Measurements from ENCODE around the gene AKAP12.
"Not testable (repeated sequence)": the region's sequence is repeated elsewhere in the genome, so short reads cannot be mapped to it uniquely, and the experiment has no call there.

AKAP12 gene

DNA sequence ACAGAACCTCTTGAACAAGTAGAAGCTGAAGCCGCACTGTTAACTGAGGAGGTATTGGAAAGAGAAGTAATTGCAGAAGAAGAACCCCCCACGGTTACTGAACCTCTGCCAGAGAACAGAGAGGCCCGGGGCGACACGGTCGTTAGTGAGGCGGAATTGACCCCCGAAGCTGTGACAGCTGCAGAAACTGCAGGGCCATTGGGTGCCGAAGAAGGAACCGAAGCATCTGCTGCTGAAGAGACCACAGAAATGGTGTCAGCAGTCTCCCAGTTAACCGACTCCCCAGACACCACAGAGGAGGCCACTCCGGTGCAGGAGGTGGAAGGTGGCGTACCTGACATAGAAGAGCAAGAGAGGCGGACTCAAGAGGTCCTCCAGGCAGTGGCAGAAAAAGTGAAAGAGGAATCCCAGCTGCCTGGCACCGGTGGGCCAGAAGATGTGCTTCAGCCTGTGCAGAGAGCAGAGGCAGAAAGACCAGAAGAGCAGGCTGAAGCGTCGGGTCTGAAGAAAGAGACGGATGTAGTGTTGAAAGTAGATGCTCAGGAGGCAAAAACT lies 111.5 kb downstream of the AKAP12 start:
- DNase-seq: no peak

DNA sequence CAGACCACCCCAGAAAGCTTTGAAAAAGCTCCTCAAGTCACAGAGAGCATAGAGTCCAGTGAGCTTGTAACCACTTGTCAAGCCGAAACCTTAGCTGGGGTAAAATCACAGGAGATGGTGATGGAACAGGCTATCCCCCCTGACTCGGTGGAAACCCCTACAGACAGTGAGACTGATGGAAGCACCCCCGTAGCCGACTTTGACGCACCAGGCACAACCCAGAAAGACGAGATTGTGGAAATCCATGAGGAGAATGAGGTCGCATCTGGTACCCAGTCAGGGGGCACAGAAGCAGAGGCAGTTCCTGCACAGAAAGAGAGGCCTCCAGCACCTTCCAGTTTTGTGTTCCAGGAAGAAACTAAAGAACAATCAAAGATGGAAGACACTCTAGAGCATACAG lies 112.0 kb downstream of the AKAP12 start:
- no peak for DNase-seq

DNA sequence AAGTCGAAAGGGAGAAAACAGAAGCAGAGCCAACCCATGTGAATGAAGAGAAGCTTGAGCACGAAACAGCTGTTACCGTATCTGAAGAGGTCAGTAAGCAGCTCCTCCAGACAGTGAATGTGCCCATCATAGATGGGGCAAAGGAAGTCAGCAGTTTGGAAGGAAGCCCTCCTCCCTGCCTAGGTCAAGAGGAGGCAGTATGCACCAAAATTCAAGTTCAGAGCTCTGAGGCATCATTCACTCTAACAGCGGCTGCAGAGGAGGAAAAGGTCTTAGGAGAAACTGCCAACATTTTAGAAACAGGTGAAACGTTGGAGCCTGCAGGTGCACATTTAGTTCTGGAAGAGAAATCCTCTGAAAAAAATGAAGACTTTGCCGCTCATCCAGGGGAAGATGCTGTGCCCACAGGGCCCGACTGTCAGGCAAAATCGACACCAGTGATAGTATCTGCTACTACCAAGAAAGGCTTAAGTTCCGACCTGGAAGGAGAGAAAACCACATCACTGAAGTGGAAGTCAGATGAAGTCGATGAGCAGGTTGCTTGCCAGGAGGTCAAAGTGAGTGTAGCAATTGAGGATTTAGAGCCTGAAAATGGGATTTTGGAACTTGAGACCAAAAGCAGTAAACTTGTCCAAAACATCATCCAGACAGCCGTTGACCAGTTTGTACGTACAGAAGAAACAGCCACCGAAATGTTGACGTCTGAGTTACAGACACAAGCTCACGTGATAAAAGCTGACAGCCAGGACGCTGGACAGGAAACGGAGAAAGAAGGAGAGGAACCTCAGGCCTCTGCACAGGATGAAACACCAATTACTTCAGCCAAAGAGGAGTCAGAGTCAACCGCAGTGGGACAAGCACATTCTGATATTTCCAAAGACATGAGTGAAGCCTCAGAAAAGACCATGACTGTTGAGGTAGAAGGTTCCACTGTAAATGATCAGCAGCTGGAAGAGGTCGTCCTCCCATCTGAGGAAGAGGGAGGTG lies 112.9 kb downstream of the AKAP12 start:
- DNase-seq: no peak

DNA sequence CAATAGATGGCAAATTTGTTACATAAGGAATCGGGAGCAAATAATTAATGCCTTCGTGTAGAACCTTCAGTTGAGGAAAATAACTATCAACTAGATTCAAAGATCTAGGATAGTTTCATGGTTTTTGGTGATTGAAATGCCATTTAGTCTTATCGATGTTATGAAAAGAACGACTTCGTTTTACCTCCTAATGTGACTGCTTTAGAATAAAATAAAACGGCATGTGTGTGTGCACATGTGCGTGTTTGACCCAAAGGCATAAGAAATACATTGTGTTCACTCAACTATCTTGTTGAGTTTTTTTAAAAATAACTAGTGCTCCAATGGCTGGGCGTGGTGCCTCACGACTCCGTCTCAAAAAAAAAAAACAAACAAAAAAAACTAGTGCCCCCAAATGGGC lies 114.0 kb downstream of the AKAP12 start:
- no peak for DNase-seq

DNA sequence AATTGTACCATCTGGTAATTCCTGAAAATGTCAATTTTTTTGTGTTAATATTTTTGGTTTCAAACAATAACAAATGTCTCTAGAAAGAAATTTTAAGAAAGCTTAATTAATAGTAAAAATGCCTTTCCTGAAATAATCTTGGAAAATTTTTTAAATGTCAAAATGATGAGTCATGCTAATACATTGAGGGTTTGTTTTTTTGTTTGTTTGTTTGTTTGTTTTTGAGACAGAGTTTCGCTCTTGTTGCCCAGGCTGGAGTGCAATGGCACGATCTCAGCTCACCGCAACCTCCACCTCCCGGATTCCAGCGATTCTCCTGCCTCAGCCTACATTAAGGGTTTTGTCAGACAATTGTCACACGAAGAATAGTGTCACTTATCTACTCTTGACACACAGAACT lies 117.2 kb downstream of the AKAP12 start:
- DNase-seq: not testable (repeated sequence)

DNA sequence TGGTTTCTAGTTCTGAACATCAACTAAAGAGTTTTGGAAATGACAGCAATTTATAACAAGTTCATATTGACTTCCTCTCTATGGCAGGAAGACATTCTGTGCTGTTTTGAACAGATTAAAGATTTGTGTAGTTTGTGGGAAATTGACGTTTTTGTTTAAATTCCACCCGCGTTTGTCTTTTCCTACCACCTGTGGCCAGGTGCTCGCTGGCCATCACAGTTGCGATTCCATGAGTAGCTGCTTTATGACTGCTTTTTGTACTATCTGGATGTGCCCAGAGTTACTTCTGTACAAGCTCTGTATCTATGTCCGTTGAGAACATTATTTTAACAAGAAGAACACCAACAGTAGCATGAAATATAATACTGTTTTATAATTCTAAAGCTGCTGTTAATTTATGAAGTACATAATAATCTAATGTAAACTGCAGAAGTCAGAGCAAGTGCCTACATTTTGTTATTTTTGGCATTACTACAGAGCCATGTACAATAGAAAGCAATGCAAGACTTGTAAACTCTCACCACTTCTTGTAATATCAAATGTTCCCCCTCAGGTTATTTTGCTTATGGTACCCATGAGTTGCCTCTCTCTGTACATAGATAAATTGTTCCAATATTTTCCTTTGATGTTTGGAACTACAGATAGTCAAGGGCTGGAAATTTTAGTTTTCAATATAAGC lies 118.1 kb downstream of the AKAP12 start:
- DNase-seq: no peak

DNA sequence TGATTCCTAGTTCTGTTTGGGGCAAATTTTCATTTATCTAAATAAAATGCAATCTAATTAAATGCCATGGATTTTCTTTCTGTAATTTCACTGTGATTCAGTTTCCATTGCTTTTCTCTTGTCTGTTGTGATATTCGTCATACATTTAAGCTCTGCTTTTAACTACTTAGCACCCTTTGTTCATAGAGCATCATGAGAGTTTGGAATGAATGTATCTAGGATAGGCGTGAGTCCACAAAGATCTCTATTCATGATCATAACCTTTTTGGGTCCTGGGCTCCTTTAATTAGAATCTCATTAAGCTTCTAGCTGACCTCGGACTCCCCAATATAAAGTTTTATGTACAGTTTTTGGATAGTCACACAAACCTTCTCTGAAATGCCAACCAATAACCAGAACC lies 118.7 kb downstream of the AKAP12 start:
- no peak for DNase-seq

DNA sequence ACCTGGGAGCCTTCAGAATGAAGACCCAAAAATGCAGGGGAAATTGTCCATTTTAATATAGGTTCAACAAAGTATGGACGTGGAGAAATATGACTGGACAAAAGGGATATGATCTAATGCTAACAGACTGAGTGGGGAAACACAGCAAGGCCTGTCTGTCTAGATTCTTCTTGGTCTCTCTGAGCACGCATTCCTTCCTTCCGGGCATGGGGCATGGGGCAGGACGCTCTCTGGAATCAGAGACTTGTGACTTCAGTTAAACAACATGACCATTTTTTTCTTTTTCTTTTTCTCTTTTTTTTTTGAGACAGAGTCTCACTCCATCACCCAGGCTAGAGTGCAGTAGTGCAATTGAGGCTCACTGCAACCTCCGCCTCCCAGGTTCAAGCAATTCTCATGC lies 119.7 kb downstream of the AKAP12 start:
- DNase-seq: no peak

DNA sequence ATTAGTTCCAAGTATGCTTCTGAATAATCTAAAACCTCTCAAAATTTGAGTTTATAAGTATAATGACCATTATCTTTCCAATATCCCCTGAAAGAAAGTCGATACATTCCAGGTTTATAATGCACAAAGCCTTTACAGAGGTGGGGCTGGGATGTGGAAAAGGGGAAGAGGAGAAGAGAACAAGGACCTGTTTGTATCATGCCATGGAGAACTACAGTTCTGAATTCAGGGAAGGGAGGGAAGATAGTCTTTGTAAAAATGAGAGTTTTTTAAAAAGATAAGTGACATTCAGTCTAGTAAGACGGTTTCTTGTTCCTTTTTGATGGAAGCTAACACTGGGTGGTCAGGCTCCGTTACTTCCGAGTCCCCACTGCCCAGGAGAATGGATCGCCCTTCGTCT lies 125.5 kb downstream of the AKAP12 start:
- DNase-seq: no peak

DNA sequence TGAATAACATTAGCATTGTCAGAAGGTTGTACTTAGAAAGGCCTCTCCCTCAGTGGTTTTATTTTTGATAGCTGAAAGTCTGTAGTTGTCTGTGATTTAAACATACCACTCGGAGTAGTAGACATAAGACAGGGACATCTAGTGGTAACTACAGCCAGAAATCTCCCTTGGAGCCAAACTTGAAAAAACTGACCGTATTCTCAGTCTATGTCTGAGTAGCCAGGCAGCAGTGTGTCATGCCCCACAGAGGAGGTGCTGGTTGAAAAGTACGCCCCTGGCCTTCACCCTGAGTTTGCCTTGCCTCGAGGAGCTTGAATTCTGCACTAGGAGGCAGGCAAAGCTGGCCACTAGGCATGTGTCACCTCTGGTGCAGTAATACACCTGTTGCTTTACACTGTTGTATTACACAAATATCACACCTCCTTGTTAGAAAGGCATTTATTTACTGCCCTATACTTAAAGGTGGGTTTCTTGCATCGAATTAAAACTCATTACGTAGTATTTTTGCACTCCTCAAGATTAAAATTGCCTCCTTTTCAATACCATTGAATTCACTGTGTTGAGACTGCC lies 130.8 kb downstream of the AKAP12 start:
- DNase-seq: no peak

DNA sequence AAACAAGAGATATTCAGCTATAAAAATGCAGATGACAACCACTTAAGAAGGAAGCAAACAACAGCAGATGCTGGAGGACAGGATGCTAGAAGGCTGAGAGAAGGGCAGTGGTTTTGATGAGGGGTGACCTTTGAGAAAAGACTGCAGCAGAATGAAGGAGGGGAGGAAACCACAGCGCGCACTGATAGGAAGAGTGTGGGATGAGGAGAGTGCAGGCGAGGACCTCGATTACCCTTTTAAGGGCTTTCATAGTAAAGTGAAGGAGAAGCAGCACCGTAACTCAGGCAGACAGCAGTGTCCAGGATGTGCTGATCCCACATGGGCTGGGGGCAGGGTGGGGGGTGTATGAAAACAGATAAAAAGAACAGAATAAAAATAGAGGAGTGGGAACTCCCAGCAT lies 132.4 kb downstream of the AKAP12 start:
- DNase-seq: no peak

DNA sequence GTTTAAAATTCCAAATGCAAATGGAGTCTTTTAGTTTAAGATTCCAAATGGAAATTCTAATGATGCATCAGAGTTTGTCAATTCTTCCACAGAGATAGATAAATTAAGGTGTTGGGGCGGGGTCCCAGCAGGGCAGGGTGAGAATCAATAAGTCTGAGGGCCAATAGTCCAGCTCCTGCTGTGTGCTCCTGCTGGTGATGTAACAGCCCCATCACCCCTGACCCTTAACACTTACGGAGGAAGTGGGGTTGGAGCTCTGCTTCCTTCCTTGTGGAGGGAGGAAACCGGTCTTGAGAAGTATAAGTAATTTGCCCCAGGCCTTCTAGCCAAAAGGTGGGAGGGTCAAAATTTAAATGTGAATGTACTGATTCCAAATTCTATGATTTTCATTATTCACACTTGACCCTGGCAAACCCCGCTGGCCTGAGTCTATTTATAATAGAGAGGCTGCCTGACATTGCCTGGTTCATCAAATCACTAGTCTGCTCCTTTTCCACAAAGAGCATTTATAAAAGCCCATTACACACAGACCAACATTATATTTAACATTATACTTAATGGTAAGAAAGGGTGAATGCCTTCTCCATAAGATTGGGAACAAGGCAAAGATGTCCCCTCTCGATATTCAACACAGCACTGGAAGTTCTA lies 134.4 kb downstream of the AKAP12 start:
- DNase-seq: no peak

DNA sequence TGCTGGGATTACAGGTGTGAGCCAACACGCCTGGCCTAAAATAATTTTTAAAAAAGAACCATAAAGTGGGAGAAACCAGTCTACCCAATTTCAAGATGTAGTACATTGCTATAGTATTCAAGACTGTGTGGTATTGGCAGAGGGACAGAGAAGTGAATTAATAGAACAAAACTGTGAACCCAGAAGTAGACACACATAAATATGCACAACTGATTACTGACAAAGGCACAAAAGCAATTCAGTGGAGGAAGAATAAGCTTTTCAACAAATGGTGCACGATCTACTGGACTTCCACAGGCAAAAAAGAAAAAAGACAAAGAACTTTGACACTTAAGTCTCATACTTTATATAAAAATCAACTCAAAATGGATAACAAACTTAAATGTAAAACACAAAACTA lies 136.1 kb downstream of the AKAP12 start:
- no peak for DNase-seq

DNA sequence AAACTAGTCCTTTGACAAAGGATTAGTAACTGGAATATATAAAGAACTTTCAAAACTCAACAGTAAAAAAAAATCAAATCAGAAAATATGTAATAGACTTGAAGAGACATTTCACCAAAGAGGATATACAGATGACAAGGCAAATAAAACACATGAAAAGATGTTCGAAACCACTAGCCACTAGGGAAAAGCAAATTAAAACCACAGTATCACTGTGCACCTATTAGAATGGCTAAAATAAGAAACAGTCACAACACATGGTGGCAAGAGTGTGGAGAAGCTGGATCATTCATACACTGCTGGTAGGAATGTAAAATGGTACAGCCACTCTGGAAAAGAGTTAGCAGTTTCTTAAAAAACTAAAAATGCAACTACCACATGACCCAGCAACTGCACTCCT lies 136.7 kb downstream of the AKAP12 start:
- no peak for DNase-seq

DNA sequence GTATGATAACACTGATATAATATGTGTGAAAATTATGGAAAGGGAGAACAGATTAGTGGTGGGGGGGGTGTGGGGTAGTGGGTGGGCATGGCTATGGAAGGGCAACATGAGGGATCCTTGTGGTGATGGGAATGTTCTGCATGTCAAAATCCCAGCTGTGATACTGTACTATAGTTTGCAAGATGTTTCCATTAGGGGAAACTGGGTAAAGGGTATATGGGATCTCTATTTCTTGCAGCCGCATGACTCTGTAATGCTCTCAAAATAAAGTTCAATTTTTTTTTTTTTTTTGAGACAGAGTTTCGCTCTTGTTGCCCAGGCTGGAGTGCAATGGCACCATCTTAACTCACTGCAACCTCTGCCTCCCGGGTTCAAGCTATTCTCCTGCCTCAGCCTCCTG lies 137.3 kb downstream of the AKAP12 start:
- DNase-seq: no peak

DNA sequence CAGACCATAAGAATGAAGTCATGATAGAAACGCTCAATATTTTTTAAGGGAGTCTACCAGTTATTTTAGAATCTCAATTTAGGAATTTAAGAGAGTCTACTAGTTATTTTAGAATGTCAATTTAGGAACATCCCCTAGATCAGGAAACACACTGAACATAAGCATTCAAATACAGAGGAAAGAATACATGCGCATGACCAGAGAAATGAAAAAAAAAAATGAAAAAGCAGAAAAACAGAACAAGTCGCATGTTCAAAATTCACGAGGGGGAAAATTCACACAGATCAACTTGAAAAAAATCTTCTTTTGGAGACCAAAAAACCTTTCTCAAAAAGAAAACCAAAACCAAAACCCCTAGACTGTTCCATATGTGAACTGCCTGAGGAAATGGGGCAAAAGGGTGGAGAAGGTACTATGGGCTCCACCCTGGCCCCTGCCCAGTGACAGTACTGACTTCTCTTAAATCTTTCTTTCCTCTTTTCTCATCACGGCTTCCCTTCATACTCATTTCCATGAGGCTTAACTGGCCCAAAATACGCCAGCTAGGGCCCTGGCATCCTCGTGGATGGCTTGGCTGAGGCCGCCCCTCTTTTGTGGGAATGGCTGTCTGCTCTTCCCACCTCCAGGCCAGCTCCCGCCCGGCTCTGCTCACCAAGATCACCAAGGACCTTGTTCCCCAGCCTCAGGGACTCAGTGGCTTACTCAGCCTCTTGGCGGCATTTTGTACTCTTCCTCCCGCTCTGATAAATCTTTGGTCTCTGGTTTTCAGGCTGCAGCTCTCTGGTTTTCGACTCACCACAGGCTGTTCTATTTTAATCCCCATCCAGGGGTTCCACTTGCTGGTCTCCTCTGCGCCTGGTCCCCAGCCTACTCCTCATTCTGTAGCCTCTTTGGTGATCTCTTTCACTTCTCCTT lies 140.4 kb downstream of the AKAP12 start:
- no peak for DNase-seq

DNA sequence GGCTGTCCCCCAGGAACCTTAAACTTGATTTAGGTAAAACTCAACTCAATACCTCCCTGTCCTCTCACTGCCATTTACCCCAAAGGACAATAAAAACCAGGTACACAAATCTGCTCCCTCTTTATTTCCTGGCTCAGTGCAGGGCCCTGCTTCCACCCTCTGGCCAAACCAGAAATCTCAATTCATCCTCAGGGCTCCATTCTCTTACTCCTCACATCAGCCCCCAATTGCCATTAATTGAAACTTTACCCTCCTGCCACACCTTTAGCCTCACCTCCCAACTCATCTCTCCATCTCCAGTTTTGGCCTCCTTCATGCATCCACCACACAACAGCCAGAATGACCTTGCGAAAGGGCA lies 141.1 kb downstream of the AKAP12 start:
- DNase-seq: no peak

DNA sequence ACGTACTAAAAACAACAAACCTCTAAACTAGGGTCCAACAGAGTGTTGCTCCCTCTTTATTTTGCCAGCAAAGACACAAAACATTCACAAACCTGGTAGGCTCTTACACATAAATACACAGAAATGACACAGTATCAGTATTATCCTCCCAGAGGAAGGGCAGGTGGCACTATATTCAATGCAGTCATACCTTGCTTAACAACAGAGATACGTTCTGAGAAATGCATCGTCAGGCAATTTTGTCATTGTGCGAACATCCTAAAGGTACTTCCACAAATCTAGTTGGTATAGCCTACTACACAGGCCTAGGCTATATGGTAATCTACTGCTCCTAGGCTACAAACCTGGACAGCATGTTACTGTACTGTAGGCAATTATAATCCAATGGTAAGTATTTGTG lies 142.0 kb downstream of the AKAP12 start:
- DNase-seq: no peak

DNA sequence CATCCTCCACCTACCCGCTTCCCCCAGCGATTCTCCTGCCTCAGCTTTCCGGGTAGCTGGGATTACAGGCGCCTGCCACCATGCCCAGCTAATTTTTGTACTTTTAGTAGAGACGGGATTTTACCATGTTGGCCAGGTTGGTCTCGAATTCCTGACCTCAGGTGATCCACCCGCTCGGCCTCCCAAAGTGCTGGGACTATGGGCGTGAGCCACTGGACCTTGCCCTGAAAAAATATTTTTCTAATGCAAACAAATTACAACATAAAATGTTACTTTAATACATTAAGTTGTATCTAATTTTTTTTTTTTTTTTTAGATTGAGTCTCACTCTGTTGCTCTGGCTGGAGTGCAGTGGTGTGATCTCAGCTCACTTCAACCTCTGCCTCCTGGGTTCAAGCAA lies 142.9 kb downstream of the AKAP12 start:
- DNase-seq: not testable (repeated sequence)

DNA sequence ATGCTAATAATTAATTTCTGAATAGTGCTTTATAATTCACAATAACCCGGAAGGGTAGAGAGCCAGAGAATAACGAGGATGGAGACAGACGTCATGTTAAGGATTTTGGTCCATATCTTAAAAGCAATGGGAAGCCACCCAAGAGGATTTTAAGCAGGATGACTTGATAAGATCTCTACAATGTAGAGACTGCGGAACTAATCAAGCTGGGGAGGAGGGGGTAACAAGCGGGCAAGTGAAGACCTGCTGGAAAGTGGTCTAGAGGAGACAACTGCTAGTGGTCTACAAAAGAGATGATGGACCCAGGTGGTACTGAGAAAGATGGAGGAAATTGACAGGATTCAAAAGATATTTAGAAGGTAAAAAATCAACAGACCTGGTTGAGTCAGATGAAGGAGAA lies 144.4 kb downstream of the AKAP12 start:
- no peak for DNase-seq

DNA sequence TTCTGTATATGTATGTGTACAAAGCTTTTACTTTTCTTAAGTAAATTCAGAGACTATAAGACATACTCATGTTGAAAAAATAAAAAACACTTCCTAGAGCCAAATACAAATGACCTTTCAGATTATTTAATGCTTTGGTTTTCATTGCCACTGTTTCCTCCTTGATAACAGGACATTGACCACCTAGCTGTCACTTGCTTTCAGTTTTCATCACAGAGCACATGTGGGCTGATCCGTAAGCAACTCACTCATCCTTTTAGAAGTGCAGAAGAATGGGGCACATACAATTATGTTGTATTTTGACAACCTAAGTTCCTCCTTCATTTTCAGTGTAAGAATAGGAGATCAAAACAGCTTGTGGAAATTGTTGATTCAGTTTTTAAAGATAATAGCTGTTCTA lies 145.4 kb downstream of the AKAP12 start:
- no peak for DNase-seq

Measured in KG1 (cell line).